Measurements from ENCODE around the gene SUSD3. TPM values are rescaled to one million over a fixed set of nuclear protein-coding genes. Genes with fewer than 3 reads are reported as not detected.

The SUSD3 gene
- total and polyA plus RNA-seq, 7 experiments from 2014 or later, result 62.8 to 315 (median 78.8) TPM

GRCh38 chr9:93065135-93065720 is 6.7 kb downstream of the SUSD3 start:
- H3K4me1 ChIP-seq (ENCODE audit: control insufficient read depth in 2 of 2, insufficient read depth in 2 of 2, low read length in 2 of 2), result peaks cover 57 to 87% of the 10 kb centered on the region in 2 donors
- H3K36me3 Mint-ChIP-seq, result peaks cover 0 to 58% (median 29%) of the 10 kb centered on the region in 5 donors
- H3K27ac Mint-ChIP-seq, result peak overlapping the region; percentile 97 to 100 (median 99)
- H3K9me3 Mint-ChIP-seq, result no peaks in the 10 kb centered on the region
- H3K4me1 Mint-ChIP-seq, result peaks cover 72 to 98% (median 92%) of the 10 kb centered on the region in 7 donors
- peaks cover 0 to 19% (median 6%) of the 10 kb centered on the region in 3 experiments for H3K36me3 ChIP-seq (ENCODE audit: control insufficient read depth in 2 of 3, insufficient read depth in 3 of 3, low read length in 3 of 3)
- H3K27me3 ChIP-seq (ENCODE audit: control insufficient read depth in 2 of 2, insufficient read depth in 2 of 2, low read length in 2 of 2), result no peaks in the 10 kb centered on the region
- no peaks in the 10 kb centered on the region for H3K27me3 Mint-ChIP-seq
- peak overlapping the region; percentile 87 to 97 (median 92) for H3K4me3 Mint-ChIP-seq
- POLR2A ChIA-PET, result interaction anchor here (0.6 to 10.5 kb wide), 22 partner anchors 12 to 501 kb away, joined by 3 to 365 read pairs (median 7); partner anchors contain the start of gene CARD19
- CTCF ChIA-PET, result interaction anchor here (0.9 to 2.8 kb wide), 10 partner anchors 11 to 109 kb away, joined by 3 to 12 read pairs (median 4); no protein-coding TSS in a partner anchor
- peak overlapping the region; percentile 45 for H3K4me3 ChIP-seq (ENCODE audit: low read length)
- ATAC-seq (no peak), DNase-seq (no peak)
- H3K27ac ChIP-seq (ENCODE audit: low read depth, low read length), result peak overlapping the region; percentile 88
- H3K9me3 ChIP-seq (ENCODE audit: control insufficient read depth in 2 of 3, low read length in 3 of 3), result no peaks in the 10 kb centered on the region
- intact Hi-C loops (cut with micrococcal nuclease), result loop anchor here (2.0 to 10.0 kb wide), 3 partner anchors 18 to 1660 kb away; partner anchors contain the start of genes AOPEP (in 1 of the 2) and FAM120AOS (in 1 of the 2)

- Mint-ChIP-seq H3K4me1 (peaks cover 63 to 97% (median 90%) of the 10 kb centered on the region in 7 donors), H3K27me3 (no peaks in the 10 kb centered on the region), H3K36me3 (peaks cover 0 to 58% (median 36%) of the 10 kb centered on the region in 5 donors), H3K27ac (peak overlapping the region; percentile 56 to 100 (median 97)), H3K9me3 (no peaks in the 10 kb centered on the region), H3K4me3 (peak overlapping the region; percentile 16 to 95 (median 54))
- peaks cover 44 to 84% of the 10 kb centered on the region in 2 donors for H3K4me1 ChIP-seq (ENCODE audit: control insufficient read depth in 2 of 2, insufficient read depth in 2 of 2, low read length in 2 of 2)
- no peaks in the 10 kb centered on the region for H3K27me3 ChIP-seq (ENCODE audit: control insufficient read depth in 2 of 2, insufficient read depth in 2 of 2, low read length in 2 of 2)
- H3K9me3 ChIP-seq (ENCODE audit: control insufficient read depth in 2 of 3, low read length in 3 of 3), result no peaks in the 10 kb centered on the region
- H3K36me3 ChIP-seq (ENCODE audit: control insufficient read depth in 2 of 3, insufficient read depth in 3 of 3, low read length in 3 of 3), result peaks cover 0 to 35% (median 14%) of the 10 kb centered on the region in 3 experiments
- ChIA-PET POLR2A (interaction anchor here (0.6 to 10.5 kb wide), 19 partner anchors 8 to 498 kb away, joined by 3 to 365 read pairs (median 5); partner anchors contain the start of gene CARD19), CTCF (interaction anchor here (0.6 to 2.8 kb wide), 6 partner anchors 26 to 236 kb away, joined by 3 to 11 read pairs (median 4); no protein-coding TSS in a partner anchor)
- no peak overlapping the region for H3K4me3 ChIP-seq (ENCODE audit: low read length)
- intact Hi-C loops (cut with micrococcal nuclease), result loop anchor here in 1 of 2 donors (10.0 kb wide), 1 partner anchor 1658 kb away; the partner anchor contains the start of gene AOPEP
- ATAC-seq, result no peak
- H3K27ac ChIP-seq (ENCODE audit: low read depth, low read length), result peak overlapping the region; percentile 59
- DNase-seq, result no peak
These were observed 8.6 kb downstream of the SUSD3 start for GRCh38 chr9:93066978-93067603.

- no peaks in the 10 kb centered on the region for H3K9me3 ChIP-seq (ENCODE audit: control insufficient read depth in 2 of 3, low read length in 3 of 3)
- H3K4me1 ChIP-seq (ENCODE audit: control insufficient read depth in 2 of 2, insufficient read depth in 2 of 2, low read length in 2 of 2), result peaks cover 29 to 79% of the 10 kb centered on the region in 2 donors
- no peaks in the 10 kb centered on the region for H3K27me3 Mint-ChIP-seq
- ATAC-seq (no peak), DNase-seq (no peak)
- H3K9me3 Mint-ChIP-seq, result no peaks in the 10 kb centered on the region
- peaks cover 0 to 50% (median 37%) of the 10 kb centered on the region in 5 donors for H3K36me3 Mint-ChIP-seq
- peaks cover 62 to 97% (median 94%) of the 10 kb centered on the region in 7 donors for H3K4me1 Mint-ChIP-seq
- no peak overlapping the region for H3K4me3 ChIP-seq (ENCODE audit: low read length)
- peaks cover 0 to 38% (median 17%) of the 10 kb centered on the region in 3 experiments for H3K36me3 ChIP-seq (ENCODE audit: control insufficient read depth in 2 of 3, insufficient read depth in 3 of 3, low read length in 3 of 3)
- peak overlapping the region; percentile 35 for H3K27ac ChIP-seq (ENCODE audit: low read depth, low read length)
- intact Hi-C loops (cut with micrococcal nuclease), result loop anchor here in 1 of 2 donors (10.0 kb wide), 1 partner anchor 1656 kb away; the partner anchor contains the start of gene AOPEP
- ChIA-PET CTCF (no interaction called here), POLR2A (interaction anchor here (0.6 to 10.5 kb wide), 14 partner anchors 8 to 199 kb away, joined by 3 to 365 read pairs (median 6); no protein-coding TSS in a partner anchor)
- peak overlapping the region in 4 of 10 donors; percentile 20 to 95 (median 40) for H3K4me3 Mint-ChIP-seq
- H3K27ac Mint-ChIP-seq, result peak overlapping the region in 7 of 9 donors; percentile 83 to 100 (median 98)
- no peaks in the 10 kb centered on the region for H3K27me3 ChIP-seq (ENCODE audit: control insufficient read depth in 2 of 2, insufficient read depth in 2 of 2, low read length in 2 of 2)
These were observed 10.5 kb downstream of the SUSD3 start for GRCh38 chr9:93068956-93069355.

- H3K4me1 Mint-ChIP-seq, result peaks cover 42 to 95% (median 90%) of the 10 kb centered on the region in 7 donors
- POLR2A ChIA-PET, result interaction anchor here (0.7 to 2.3 kb wide), 7 partner anchors 9 to 117 kb away, joined by 3 to 10 read pairs (median 5); partner anchors contain the start of gene CARD19
- no peaks in the 10 kb centered on the region for H3K27me3 Mint-ChIP-seq
- intact Hi-C loops (cut with micrococcal nuclease), result no loop called here
- peak overlapping the region; percentile 27 to 100 (median 84) for H3K27ac Mint-ChIP-seq
- DNase-seq, result no peak
- peaks cover 0 to 39% (median 19%) of the 10 kb centered on the region in 3 experiments for H3K36me3 ChIP-seq (ENCODE audit: control insufficient read depth in 2 of 3, insufficient read depth in 3 of 3, low read length in 3 of 3)
- H3K9me3 Mint-ChIP-seq, result no peaks in the 10 kb centered on the region
- H3K27me3 ChIP-seq (ENCODE audit: control insufficient read depth in 2 of 2, insufficient read depth in 2 of 2, low read length in 2 of 2), result no peaks in the 10 kb centered on the region
- CTCF ChIA-PET, result interaction anchor here (0.6 to 0.9 kb wide), 2 partner anchors 42 to 57 kb away, joined by 3 to 4 read pairs; no protein-coding TSS in a partner anchor
- H3K27ac ChIP-seq (ENCODE audit: low read depth, low read length), result peak overlapping the region; percentile 45
- H3K4me3 ChIP-seq (ENCODE audit: low read length), result no peak overlapping the region
- peak; percentile 45 for ATAC-seq
- H3K9me3 ChIP-seq (ENCODE audit: control insufficient read depth in 2 of 3, low read length in 3 of 3), result no peaks in the 10 kb centered on the region
- peaks cover 10 to 58% of the 10 kb centered on the region in 2 donors for H3K4me1 ChIP-seq (ENCODE audit: control insufficient read depth in 2 of 2, insufficient read depth in 2 of 2, low read length in 2 of 2)
- peaks cover 0 to 38% (median 30%) of the 10 kb centered on the region in 5 donors for H3K36me3 Mint-ChIP-seq
- peak overlapping the region in 6 of 10 donors; percentile 34 to 79 (median 52) for H3K4me3 Mint-ChIP-seq
These were observed 13.0 kb downstream of the SUSD3 start for GRCh38 chr9:93071464-93071863.

- Histone ChIP-seq H3K36me3 (ENCODE audit: control insufficient read depth in 2 of 3, insufficient read depth in 3 of 3, low read length in 3 of 3) (peaks cover 0 to 49% (median 22%) of the 10 kb centered on the region in 3 experiments), H3K4me3 (ENCODE audit: low read length) (no peak overlapping the region), H3K9me3 (ENCODE audit: control insufficient read depth in 2 of 3, low read length in 3 of 3) (no peaks in the 10 kb centered on the region), H3K27ac (ENCODE audit: low read depth, low read length) (peak overlapping the region; percentile 45), H3K27me3 (ENCODE audit: control insufficient read depth in 2 of 2, insufficient read depth in 2 of 2, low read length in 2 of 2) (no peaks in the 10 kb centered on the region), H3K4me1 (ENCODE audit: control insufficient read depth in 2 of 2, insufficient read depth in 2 of 2, low read length in 2 of 2) (peaks cover 10 to 55% of the 10 kb centered on the region in 2 donors)
- DNase-seq (no peak), ATAC-seq (no peak)
- Mint-ChIP-seq H3K4me3 (peak overlapping the region in 9 of 10 donors; percentile 35 to 79 (median 66)), H3K9me3 (no peaks in the 10 kb centered on the region), H3K4me1 (peaks cover 35 to 95% (median 90%) of the 10 kb centered on the region in 7 donors), H3K27ac (peak overlapping the region in 8 of 9 donors; percentile 81 to 100 (median 84)), H3K36me3 (peaks cover 0 to 39% (median 28%) of the 10 kb centered on the region in 5 donors), H3K27me3 (no peaks in the 10 kb centered on the region)
- ChIA-PET CTCF (no interaction called here), POLR2A (interaction anchor here (0.7 to 2.3 kb wide), 10 partner anchors 9 to 116 kb away, joined by 3 to 7 read pairs (median 4); partner anchors contain the start of gene CARD19)
- intact Hi-C loops (cut with micrococcal nuclease), result no loop called here
These were observed 13.9 kb downstream of the SUSD3 start for GRCh38 chr9:93072383-93072795.

Data from naive thymus-derived CD4-positive, alpha-beta T cell (primary cell).